HEK293 (cell line): ENCODE results near the gene PBX2.
A peak's percentile ranks its signal among the peaks of the same experiment; 100 is the strongest.

Experiments
- EGR2 ChIP-seq: fragments of 450-650 bp; formaldehyde crosslinking; IDR thresholded peaks from 2 replicates; pipeline ENCODE4 v1.5.1; 2016; ENCODE audit warnings: low read depth, missing biosample characterization, missing genetic modification characterization
- FEZF1 ChIP-seq: fragments of 450-650 bp; formaldehyde crosslinking; IDR thresholded peaks from 2 replicates; pipeline ENCODE4 v1.5.1; 2016; ENCODE audit warnings: missing biosample characterization, missing genetic modification characterization
- KLF16 ChIP-seq: fragments of 450-650 bp; formaldehyde crosslinking; IDR thresholded peaks from 2 replicates; pipeline ENCODE4 v1.5.1; 2017; ENCODE audit warnings: missing biosample characterization, missing genetic modification characterization
- KLF7 ChIP-seq: fragments of 450-650 bp; formaldehyde crosslinking; IDR thresholded peaks from 2 replicates; pipeline ENCODE4 v1.5.1; 2016; ENCODE audit warnings: missing biosample characterization, missing genetic modification characterization, borderline replicate concordance
- MEIS1 ChIP-seq: sonication (generic); formaldehyde crosslinking; IDR thresholded peaks from 2 replicates; pipeline ENCODE4 v1.8.1; 2022; ENCODE audit warnings: missing genetic modification reagents, mild to moderate bottlenecking, borderline replicate concordance
- ZBTB7A ChIP-seq: fragments of 450-650 bp; formaldehyde crosslinking; IDR thresholded peaks from 2 replicates; pipeline ENCODE4 v1.5.1; 2016; ENCODE audit warnings: low read depth, missing biosample characterization, missing genetic modification characterization
- ZNF202 ChIP-seq: fragments of 450-650 bp; formaldehyde crosslinking; IDR thresholded peaks from 2 replicates; pipeline ENCODE4 v1.5.1; 2016; ENCODE audit warnings: missing biosample characterization, missing genetic modification characterization, borderline replicate concordance
- ZNF239 ChIP-seq: fragments of 450-650 bp; formaldehyde crosslinking; IDR thresholded peaks from 2 replicates; pipeline ENCODE4 v1.5.1; 2016; ENCODE audit warnings: missing biosample characterization, missing genetic modification characterization
- ZNF248 ChIP-seq: fragments of 450-650 bp; formaldehyde crosslinking; IDR thresholded peaks from 2 replicates; pipeline ENCODE4 v1.5.1; 2017; ENCODE audit warnings: missing biosample characterization, missing genetic modification characterization
- ZNF292 ChIP-seq: fragments of 450-650 bp; formaldehyde crosslinking; IDR thresholded peaks from 2 replicates; pipeline ENCODE4 v1.5.1; 2016; ENCODE audit warnings: low read depth, missing biosample characterization, missing genetic modification characterization, borderline replicate concordance
- ZNF548 ChIP-seq: fragments of 450-650 bp; formaldehyde crosslinking; IDR thresholded peaks from 2 replicates; pipeline ENCODE4 v1.5.1; 2016; ENCODE audit warnings: missing biosample characterization, missing genetic modification characterization
- ZNF558 ChIP-seq: fragments of 450-650 bp; formaldehyde crosslinking; IDR thresholded peaks from 2 replicates; pipeline ENCODE4 v1.5.1; 2016; ENCODE audit warnings: missing biosample characterization, missing genetic modification characterization
- ZNF610 ChIP-seq: fragments of 450-650 bp; formaldehyde crosslinking; IDR thresholded peaks from 2 replicates; pipeline ENCODE4 v1.5.1; 2016; ENCODE audit warnings: missing biosample characterization, missing genetic modification characterization, borderline replicate concordance
- ZNF624 ChIP-seq: fragments of 450-650 bp; formaldehyde crosslinking; IDR thresholded peaks from 2 replicates; pipeline ENCODE4 v1.5.1; 2017; ENCODE audit warnings: missing biosample characterization, missing genetic modification characterization
- ZNF629 ChIP-seq: fragments of 450-650 bp; formaldehyde crosslinking; IDR thresholded peaks from 2 replicates; pipeline ENCODE4 v1.5.1; 2017; ENCODE audit warnings: missing biosample characterization, missing genetic modification characterization
- ZNF701 ChIP-seq: fragments of 450-650 bp; formaldehyde crosslinking; IDR thresholded peaks from 2 replicates; pipeline ENCODE4 v1.5.1; 2016; ENCODE audit warnings: missing biosample characterization, missing genetic modification characterization
- ZNF707 ChIP-seq: fragments of 450-650 bp; formaldehyde crosslinking; IDR thresholded peaks from 2 replicates; pipeline ENCODE4 v1.5.1; 2016; ENCODE audit warnings: missing biosample characterization, missing genetic modification characterization
- ZNF792 ChIP-seq: fragments of 450-650 bp; formaldehyde crosslinking; IDR thresholded peaks from 2 replicates; pipeline ENCODE4 v1.5.1; 2016; ENCODE audit warnings: missing biosample characterization, missing genetic modification characterization
- ZSCAN23 ChIP-seq: fragments of 450-650 bp; formaldehyde crosslinking; IDR thresholded peaks from 2 replicates; pipeline ENCODE4 v1.5.1; 2016; ENCODE audit warnings: missing biosample characterization, missing genetic modification characterization
- ZXDB ChIP-seq: fragments of 450-650 bp; formaldehyde crosslinking; IDR thresholded peaks from 2 replicates; pipeline ENCODE4 v1.5.1; 2016; ENCODE audit warnings: missing biosample characterization, missing genetic modification characterization
- TF ChIP-seq, protein P1 (sequence below): sonication (generic); formaldehyde crosslinking; IDR thresholded peaks from 2 replicates; pipeline ENCODE4 v1.8.1; 2022; ENCODE audit warnings: mild to moderate bottlenecking, moderate library complexity, missing genetic modification reagents
- TF ChIP-seq, protein P2 (sequence below): fragments of 450-650 bp; formaldehyde crosslinking; IDR thresholded peaks from 2 replicates; pipeline ENCODE4 v1.5.1; 2016; ENCODE audit warnings: missing biosample characterization, missing genetic modification characterization
- TF ChIP-seq, protein P3 (sequence below): fragments of 450-650 bp; formaldehyde crosslinking; IDR thresholded peaks from 2 replicates; pipeline ENCODE4 v1.5.1; 2017; ENCODE audit warnings: missing biosample characterization, missing genetic modification characterization
- TF ChIP-seq, protein P4 (sequence below): fragments of 450-650 bp; formaldehyde crosslinking; IDR thresholded peaks from 2 replicates; pipeline ENCODE4 v1.5.1; 2017; ENCODE audit warnings: missing biosample characterization, mild to moderate bottlenecking, missing genetic modification characterization, moderate library complexity
- TF ChIP-seq, protein P5 (sequence below): fragments of 450-650 bp; formaldehyde crosslinking; IDR thresholded peaks from 2 replicates; pipeline ENCODE4 v1.5.1; 2016; ENCODE audit warnings: missing biosample characterization, missing genetic modification characterization
- TF ChIP-seq, protein P6 (sequence below): fragments of 450-650 bp; IDR thresholded peaks from 2 replicates; pipeline ENCODE4 v1.5.1; 2018; ENCODE audit warnings: missing biosample characterization, mild to moderate bottlenecking, missing genetic modification characterization
- TF ChIP-seq, protein P7 (sequence below): fragments of 450-650 bp; formaldehyde crosslinking; IDR thresholded peaks from 2 replicates; pipeline ENCODE4 v1.5.1; 2016; ENCODE audit warnings: missing biosample characterization, missing genetic modification characterization, borderline replicate concordance

PBX2 gene

DNA sequence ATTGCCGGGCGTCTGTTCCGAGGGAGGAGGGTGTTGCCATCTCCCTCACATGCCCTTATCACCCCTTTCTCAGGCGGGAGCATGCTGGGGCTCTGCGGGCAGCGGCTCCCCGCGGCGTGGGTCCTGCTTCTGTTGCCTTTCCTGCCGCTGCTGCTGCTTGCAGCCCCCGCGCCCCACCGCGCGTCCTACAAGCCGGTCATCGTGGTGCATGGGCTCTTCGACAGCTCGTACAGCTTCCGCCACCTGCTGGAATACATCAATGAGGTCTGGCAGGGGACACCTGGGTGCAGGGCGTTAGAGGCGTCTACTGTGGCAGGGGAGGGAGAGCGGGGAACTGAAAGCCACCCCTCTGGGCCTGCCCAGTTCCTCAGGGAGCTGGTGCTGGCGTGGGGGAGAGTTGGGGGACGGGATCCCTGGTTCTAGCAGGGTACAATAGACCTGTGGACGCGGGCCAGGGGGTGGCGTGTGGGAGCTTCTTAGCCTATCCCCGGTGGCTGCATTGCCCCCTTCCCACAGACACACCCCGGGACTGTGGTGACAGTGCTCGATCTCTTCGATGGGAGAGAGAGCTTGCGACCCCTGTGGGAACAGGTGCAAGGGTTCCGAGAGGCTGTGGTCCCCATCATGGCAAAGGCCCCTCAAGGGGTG is 35.4 kb downstream of the PBX2 start (continued):
- TF ChIP-seq, protein P1, sequence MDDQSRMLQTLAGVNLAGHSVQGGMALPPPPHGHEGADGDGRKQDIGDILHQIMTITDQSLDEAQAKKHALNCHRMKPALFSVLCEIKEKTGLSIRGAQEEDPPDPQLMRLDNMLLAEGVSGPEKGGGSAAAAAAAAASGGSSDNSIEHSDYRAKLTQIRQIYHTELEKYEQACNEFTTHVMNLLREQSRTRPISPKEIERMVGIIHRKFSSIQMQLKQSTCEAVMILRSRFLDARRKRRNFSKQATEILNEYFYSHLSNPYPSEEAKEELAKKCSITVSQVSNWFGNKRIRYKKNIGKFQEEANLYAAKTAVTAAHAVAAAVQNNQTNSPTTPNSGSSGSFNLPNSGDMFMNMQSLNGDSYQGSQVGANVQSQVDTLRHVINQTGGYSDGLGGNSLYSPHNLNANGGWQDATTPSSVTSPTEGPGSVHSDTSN, result no peak
- TF ChIP-seq ZXDB (tag by site-specific recombination) (no peak), ZNF707 (tag by site-specific recombination) (no peak), FEZF1 (no peak), ZNF792 (tag by site-specific recombination) (no peak), ZNF558 (tag by site-specific recombination) (no peak), ZNF629 (tag by site-specific recombination) (no peak), ZNF624 (tag by site-specific recombination) (no peak), ZNF701 (tag by site-specific recombination) (no peak), ZSCAN23 (tag by site-specific recombination) (no peak), KLF16 (tag by site-specific recombination) (no peak), ZNF610 (no peak), ZNF202 (no peak), KLF7 (tag by site-specific recombination) (no peak), ZBTB7A (tag by site-specific recombination) (no peak), EGR2 (tag by site-specific recombination) (0 out of 2 replicates have a peak, but pooled peaks have one; percentile 3), ZNF239 (no peak), ZNF292 (tag by site-specific recombination) (no peak), ZNF248 (tag by site-specific recombination) (no peak), ZNF548 (tag by site-specific recombination) (no peak), MEIS1 (CRISPR knock-in tag) (no peak)
- TF ChIP-seq, protein P2, sequence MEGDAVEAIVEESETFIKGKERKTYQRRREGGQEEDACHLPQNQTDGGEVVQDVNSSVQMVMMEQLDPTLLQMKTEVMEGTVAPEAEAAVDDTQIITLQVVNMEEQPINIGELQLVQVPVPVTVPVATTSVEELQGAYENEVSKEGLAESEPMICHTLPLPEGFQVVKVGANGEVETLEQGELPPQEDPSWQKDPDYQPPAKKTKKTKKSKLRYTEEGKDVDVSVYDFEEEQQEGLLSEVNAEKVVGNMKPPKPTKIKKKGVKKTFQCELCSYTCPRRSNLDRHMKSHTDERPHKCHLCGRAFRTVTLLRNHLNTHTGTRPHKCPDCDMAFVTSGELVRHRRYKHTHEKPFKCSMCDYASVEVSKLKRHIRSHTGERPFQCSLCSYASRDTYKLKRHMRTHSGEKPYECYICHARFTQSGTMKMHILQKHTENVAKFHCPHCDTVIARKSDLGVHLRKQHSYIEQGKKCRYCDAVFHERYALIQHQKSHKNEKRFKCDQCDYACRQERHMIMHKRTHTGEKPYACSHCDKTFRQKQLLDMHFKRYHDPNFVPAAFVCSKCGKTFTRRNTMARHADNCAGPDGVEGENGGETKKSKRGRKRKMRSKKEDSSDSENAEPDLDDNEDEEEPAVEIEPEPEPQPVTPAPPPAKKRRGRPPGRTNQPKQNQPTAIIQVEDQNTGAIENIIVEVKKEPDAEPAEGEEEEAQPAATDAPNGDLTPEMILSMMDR (tag by site-specific recombination), result peak; percentile 93
- TF ChIP-seq, protein P3, sequence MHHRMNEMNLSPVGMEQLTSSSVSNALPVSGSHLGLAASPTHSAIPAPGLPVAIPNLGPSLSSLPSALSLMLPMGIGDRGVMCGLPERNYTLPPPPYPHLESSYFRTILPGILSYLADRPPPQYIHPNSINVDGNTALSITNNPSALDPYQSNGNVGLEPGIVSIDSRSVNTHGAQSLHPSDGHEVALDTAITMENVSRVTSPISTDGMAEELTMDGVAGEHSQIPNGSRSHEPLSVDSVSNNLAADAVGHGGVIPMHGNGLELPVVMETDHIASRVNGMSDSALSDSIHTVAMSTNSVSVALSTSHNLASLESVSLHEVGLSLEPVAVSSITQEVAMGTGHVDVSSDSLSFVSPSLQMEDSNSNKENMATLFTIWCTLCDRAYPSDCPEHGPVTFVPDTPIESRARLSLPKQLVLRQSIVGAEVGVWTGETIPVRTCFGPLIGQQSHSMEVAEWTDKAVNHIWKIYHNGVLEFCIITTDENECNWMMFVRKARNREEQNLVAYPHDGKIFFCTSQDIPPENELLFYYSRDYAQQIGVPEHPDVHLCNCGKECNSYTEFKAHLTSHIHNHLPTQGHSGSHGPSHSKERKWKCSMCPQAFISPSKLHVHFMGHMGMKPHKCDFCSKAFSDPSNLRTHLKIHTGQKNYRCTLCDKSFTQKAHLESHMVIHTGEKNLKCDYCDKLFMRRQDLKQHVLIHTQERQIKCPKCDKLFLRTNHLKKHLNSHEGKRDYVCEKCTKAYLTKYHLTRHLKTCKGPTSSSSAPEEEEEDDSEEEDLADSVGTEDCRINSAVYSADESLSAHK (tag by site-specific recombination), result no peak
- TF ChIP-seq, protein P4, sequence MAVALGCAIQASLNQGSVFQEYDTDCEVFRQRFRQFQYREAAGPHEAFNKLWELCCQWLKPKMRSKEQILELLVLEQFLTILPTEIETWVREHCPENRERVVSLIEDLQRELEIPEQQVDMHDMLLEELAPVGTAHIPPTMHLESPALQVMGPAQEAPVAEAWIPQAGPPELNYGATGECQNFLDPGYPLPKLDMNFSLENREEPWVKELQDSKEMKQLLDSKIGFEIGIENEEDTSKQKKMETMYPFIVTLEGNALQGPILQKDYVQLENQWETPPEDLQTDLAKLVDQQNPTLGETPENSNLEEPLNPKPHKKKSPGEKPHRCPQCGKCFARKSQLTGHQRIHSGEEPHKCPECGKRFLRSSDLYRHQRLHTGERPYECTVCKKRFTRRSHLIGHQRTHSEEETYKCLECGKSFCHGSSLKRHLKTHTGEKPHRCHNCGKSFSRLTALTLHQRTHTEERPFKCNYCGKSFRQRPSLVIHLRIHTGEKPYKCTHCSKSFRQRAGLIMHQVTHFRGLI, result peak; percentile 86
- TF ChIP-seq, protein P5, sequence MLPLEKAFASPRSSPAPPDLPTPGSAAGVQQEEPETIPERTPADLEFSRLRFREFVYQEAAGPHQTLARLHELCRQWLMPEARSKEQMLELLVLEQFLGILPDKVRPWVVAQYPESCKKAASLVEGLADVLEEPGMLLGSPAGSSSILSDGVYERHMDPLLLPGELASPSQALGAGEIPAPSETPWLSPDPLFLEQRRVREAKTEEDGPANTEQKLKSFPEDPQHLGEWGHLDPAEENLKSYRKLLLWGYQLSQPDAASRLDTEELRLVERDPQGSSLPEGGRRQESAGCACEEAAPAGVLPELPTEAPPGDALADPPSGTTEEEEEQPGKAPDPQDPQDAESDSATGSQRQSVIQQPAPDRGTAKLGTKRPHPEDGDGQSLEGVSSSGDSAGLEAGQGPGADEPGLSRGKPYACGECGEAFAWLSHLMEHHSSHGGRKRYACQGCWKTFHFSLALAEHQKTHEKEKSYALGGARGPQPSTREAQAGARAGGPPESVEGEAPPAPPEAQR, result no peak
- TF ChIP-seq, protein P6, sequence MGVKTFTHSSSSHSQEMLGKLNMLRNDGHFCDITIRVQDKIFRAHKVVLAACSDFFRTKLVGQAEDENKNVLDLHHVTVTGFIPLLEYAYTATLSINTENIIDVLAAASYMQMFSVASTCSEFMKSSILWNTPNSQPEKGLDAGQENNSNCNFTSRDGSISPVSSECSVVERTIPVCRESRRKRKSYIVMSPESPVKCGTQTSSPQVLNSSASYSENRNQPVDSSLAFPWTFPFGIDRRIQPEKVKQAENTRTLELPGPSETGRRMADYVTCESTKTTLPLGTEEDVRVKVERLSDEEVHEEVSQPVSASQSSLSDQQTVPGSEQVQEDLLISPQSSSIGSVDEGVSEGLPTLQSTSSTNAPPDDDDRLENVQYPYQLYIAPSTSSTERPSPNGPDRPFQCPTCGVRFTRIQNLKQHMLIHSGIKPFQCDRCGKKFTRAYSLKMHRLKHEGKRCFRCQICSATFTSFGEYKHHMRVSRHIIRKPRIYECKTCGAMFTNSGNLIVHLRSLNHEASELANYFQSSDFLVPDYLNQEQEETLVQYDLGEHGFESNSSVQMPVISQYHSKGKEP (tag by site-specific recombination), result 0 out of 2 replicates have a peak, but pooled peaks have one; percentile 48
- TF ChIP-seq, protein P7, sequence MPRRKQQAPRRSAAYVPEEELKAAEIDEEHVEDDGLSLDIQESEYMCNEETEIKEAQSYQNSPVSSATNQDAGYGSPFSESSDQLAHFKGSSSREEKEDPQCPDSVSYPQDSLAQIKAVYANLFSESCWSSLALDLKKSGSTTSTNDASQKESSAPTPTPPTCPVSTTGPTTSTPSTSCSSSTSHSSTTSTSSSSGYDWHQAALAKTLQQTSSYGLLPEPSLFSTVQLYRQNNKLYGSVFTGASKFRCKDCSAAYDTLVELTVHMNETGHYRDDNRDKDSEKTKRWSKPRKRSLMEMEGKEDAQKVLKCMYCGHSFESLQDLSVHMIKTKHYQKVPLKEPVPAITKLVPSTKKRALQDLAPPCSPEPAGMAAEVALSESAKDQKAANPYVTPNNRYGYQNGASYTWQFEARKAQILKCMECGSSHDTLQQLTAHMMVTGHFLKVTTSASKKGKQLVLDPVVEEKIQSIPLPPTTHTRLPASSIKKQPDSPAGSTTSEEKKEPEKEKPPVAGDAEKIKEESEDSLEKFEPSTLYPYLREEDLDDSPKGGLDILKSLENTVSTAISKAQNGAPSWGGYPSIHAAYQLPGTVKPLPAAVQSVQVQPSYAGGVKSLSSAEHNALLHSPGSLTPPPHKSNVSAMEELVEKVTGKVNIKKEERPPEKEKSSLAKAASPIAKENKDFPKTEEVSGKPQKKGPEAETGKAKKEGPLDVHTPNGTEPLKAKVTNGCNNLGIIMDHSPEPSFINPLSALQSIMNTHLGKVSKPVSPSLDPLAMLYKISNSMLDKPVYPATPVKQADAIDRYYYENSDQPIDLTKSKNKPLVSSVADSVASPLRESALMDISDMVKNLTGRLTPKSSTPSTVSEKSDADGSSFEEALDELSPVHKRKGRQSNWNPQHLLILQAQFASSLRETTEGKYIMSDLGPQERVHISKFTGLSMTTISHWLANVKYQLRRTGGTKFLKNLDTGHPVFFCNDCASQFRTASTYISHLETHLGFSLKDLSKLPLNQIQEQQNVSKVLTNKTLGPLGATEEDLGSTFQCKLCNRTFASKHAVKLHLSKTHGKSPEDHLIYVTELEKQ (tag by site-specific recombination), result no peak
